Mucosa of descending colon (tissue), 3 donors: ENCODE data around the gene MEST. TPM values are rescaled to one million over a fixed set of nuclear protein-coding genes. Genes with fewer than 3 reads are reported as not detected.

Experiments
- ATAC-seq: fragments of 200-7000 bp; cut with Tn5 transposase; one replicate; pipeline ENCODE4 v1.9.1; 2020; ENCODE audit warnings: mild to moderate bottlenecking, moderate library complexity
- DNase-seq, 3 donors: peaks; one replicate each; pipeline ENCODE4 v3.0.0-alpha.2; 2020
- H3K36me3 ChIP-seq: fragments of 200-600 bp; one replicate; pipeline ENCODE4 v1.8.0; 2021; ENCODE audit warnings: low read depth, mild to moderate bottlenecking
- H3K4me1 ChIP-seq: fragments of 200-600 bp; one replicate; pipeline ENCODE4 v1.8.0; 2021; ENCODE audit warnings: low read depth, mild to moderate bottlenecking
- H3K4me3 ChIP-seq: fragments of 200-600 bp; one replicate; pipeline ENCODE4 v1.8.0; 2021; ENCODE audit warnings: mild to moderate bottlenecking
- H3K9me3 ChIP-seq: fragments of 200-600 bp; one replicate; pipeline ENCODE4 v1.8.0; 2021; ENCODE audit warnings: mild to moderate bottlenecking
- intact Hi-C, 2 donors: fragments of 100-400 bp; cut with DNase I in 1 of 2; cut with micrococcal nuclease in 1 of 2; formaldehyde crosslinking; loops; one replicate each; pipeline versions ENCODE4 v1.11.0 to v1.11.1; 2022; cut with DNase I, micrococcal nuclease
- total RNA-seq, 3 donors: library from RNA; stranded (reverse); fragmentation: NEBNext Ultra II Directional in 2 of 3; extraction: Animal tissue kit (Norgen Biotek cat#: 25700) in 2 of 3; gene quantifications; one replicate each; pipeline versions ENCODE4 v1.2.1 to v1.2.4, GENCODE V29; 2021 to 2023
- TF ChIP-seq, protein P1 (sequence below): fragments of 200-600 bp; IDR thresholded peaks from one replicate; pipeline ENCODE4 v1.8.0; 2022; ENCODE audit warnings: antibody characterized with exemption, mild to moderate bottlenecking
- donor health status: DM: no; HTN: no; CAD: no; lungs with moderate emphysema.
- donor health status: DM: no; HTN: no; CAD: no.
- donor health status: DM: no; HTN: yes; CAD: no.

The MEST gene
- total RNA-seq, 3 donors from 2014 or later: 31.7 to 61.4 (median 42.6) TPM

DNA sequence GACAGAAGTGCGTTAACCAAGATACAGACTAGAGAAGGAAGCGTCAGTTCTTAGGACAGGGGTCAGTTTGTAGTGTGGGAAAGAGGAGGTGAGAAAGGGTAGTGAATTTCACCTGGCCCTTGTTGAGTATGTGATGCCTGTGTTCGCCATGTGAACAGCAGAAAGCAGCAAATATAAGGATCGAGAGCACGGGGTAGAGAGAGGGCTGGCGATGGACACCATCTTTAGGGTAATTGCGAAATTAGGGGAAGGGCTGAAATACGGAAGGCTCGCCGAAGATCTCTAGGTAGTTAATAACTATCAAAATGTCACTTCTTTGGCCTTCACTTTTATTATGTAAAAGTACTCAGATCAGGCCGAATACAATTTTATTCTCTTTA is 6.2 kb upstream of the MEST start:
- no peak for DNase-seq
- H3K4me1 ChIP-seq: no peaks in the 10 kb centered on the region
- intact Hi-C loops: no loop called here
- no peak overlapping the region for H3K4me3 ChIP-seq
- H3K36me3 ChIP-seq: no peaks in the 10 kb centered on the region
- TF ChIP-seq, protein P1, sequence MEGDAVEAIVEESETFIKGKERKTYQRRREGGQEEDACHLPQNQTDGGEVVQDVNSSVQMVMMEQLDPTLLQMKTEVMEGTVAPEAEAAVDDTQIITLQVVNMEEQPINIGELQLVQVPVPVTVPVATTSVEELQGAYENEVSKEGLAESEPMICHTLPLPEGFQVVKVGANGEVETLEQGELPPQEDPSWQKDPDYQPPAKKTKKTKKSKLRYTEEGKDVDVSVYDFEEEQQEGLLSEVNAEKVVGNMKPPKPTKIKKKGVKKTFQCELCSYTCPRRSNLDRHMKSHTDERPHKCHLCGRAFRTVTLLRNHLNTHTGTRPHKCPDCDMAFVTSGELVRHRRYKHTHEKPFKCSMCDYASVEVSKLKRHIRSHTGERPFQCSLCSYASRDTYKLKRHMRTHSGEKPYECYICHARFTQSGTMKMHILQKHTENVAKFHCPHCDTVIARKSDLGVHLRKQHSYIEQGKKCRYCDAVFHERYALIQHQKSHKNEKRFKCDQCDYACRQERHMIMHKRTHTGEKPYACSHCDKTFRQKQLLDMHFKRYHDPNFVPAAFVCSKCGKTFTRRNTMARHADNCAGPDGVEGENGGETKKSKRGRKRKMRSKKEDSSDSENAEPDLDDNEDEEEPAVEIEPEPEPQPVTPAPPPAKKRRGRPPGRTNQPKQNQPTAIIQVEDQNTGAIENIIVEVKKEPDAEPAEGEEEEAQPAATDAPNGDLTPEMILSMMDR: no peak
- H3K9me3 ChIP-seq: no peaks in the 10 kb centered on the region
- ATAC-seq: no peak

DNA sequence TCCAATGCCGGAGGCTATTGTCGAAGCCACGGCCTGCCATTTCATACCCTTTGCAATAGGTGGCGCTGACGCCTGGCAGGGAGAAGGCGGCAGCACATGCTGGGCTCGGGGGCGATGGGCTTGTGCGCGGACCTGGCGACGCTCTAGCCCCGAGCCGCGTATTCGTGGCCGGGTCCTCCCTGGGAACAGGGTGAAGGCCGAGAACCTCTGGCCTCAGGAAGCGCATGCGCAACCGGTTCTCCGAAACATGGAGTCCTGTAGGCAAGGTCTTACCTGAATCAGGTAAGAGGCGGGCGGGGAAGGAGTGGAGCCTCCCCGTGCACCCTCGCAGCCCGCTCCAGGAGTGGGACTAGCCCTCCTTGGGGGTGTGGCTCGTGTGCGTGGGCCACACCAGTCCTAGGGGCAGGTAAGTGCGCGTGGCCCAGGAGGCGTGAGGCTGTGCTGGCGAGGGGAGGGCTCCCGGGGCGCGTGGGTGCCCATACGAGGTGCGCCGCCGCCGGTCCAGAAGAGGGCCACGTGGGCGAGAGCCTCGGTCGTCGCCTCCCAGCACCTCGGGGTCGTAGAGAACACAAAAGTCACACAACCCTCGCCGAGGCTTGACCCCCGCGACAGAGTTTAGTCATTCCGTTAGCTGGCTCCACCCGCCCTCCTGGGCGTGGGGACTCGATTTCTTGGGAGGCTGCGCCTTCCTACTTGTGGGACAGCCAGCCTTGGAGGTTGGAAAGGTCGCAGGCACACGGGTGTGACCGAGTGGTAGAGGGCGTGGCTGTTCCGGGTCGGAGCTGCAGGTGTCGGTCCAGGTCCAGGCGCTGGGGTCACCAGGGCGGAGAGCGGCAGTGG is 5.6 kb upstream of the MEST start:
- DNase-seq (peak; percentile 83 to 89 (median 88)), ATAC-seq (peak; percentile 90)
- TF ChIP-seq, protein P1: peak; percentile 88
- Histone ChIP-seq H3K4me1 (no peaks in the 10 kb centered on the region), H3K9me3 (no peaks in the 10 kb centered on the region), H3K36me3 (no peaks in the 10 kb centered on the region), H3K4me3 (peak overlapping the region; percentile 28)
- intact Hi-C loops: no loop called here

DNA sequence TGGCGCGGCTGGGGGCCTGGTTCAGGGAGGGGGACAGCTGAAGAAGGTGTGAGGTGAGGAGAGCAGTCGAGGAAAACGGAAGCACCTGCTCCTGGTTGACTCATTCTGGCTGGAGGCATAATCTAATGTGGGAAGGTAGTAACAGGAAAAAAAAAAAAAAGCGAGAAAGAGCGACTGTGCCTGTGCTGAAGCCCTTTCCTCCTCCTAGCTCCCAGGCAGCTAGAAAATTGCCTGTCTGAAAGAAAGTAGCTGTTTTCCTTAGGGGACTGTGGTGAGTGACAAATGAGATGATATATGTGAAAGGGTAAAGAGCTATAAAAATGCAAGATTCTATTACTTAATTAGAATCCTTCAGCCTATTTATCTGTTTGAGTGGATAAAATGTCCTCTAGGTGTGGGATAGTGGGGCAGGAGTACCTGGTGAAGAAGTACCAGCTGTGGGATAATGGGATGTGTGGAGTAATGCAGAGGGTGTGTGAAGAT is 4.9 kb upstream of the MEST start:
- no peaks in the 10 kb centered on the region for H3K36me3 ChIP-seq
- intact Hi-C loops: no loop called here
- DNase-seq (no peak), ATAC-seq (no peak)
- H3K4me3 ChIP-seq: peak overlapping the region; percentile 28
- TF ChIP-seq, protein P1: no peak
- no peaks in the 10 kb centered on the region for H3K9me3 ChIP-seq
- no peaks in the 10 kb centered on the region for H3K4me1 ChIP-seq

DNA sequence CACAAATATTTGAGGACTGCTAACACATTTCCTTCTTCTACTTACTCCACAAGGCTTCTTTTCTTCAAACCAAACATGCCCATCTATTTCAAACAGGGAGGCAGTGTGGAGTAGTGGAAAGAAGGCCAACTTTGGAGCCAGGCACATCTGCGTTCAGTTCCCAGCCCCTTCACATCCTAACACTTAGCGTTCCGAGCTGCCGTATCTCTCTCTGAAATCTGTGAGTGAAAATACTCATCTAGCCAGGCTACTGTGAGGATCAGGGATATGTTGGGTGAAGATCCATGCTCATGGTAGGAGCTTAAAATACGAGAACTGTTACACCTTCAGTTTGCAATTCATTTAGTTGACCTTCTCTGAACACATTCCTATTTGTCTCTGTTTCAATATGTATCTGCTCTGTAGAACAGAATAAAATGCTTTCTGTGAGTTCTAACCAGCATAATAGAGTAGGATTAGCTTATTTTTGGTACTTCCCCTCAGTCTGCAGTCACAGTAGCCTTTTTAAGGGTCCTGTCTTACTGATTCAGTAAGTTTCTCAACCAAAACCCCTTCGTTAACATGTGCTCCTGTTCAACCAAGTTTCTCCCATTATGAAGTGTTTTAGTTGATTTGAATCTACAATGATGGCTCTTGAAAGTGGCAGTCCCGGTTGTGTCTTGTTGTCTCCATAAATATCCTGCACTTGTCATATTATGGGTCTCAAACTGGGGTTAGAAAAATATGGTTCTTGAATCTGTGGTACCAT is 3.3 kb upstream of the MEST start:
- no peaks in the 10 kb centered on the region for H3K36me3 ChIP-seq
- no peak for ATAC-seq
- no peaks in the 10 kb centered on the region for H3K9me3 ChIP-seq
- H3K4me1 ChIP-seq: no peaks in the 10 kb centered on the region
- intact Hi-C loops: no loop called here
- H3K4me3 ChIP-seq: no peak overlapping the region
- DNase-seq: no peak
- TF ChIP-seq, protein P1: no peak

DNA sequence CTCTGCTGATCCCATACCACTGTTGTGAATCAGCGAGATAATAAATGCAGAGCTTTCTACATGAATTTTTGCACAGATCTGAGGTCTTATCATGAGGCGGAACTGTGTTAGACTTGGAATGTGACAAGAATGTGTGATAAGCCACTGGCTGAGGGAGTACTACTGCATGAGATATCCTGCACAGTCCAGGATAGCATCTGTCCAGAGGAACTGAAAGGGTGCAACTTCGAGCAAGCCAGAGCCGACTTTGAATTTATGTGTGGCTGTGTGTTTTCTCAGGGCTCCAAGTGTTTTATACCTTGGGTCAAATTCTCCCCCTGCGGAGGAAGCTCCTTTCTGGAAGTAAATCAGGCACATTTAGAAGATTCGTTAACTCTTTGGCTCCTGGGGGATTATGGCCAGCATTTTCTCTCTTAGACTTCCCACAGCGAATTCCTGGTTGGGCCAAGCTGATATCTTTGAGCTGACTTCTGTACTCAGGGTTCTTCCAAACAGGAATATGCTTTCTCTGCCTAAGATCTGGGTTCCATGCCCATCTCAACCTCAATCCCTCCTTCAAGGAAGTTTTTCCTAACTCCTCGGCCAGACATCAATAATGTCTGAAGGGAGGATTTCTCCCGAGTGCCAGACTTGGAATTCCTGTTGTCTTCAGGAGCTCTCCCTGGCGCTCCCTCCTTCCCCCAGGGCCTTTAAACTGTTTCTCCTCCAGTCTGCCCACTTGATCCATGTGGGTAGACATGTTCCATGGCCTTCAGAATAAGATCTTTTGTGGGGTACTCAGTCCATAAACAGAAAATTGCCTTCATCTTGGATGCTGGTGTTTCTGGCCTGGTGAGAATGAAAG is 2.5 kb upstream of the MEST start:
- Histone ChIP-seq H3K36me3 (no peaks in the 10 kb centered on the region), H3K4me3 (no peak overlapping the region), H3K9me3 (no peaks in the 10 kb centered on the region), H3K4me1 (no peaks in the 10 kb centered on the region)
- intact Hi-C loops: no loop called here
- DNase-seq (no peak), ATAC-seq (no peak)
- TF ChIP-seq, protein P1: no peak
